OCI-LY1 (cell line): ENCODE measurements around the gene PATJ.

Experiments used
- H2AFZ ChIP-seq: fragments of 200-600 bp; sonication (generic), shearing (Covaris generic); 2 replicates; pipeline ENCODE4 v1.6.0; 2014; ENCODE audit warnings: antibody characterized with exemption, mild to moderate bottlenecking, low read length
- H3F3A ChIP-seq: fragments of 200-600 bp; sonication (generic), shearing (Covaris generic); 2 replicates; pipeline ENCODE4 v1.6.0; 2014; ENCODE audit warnings: mild to moderate bottlenecking, antibody characterized with exemption, low read length, moderate library complexity; ENCODE audit not compliant: insufficient read depth
- H3K27ac ChIP-seq: fragments of 200-600 bp; sonication (generic); 2 replicates; pipeline ENCODE4 v1.5.1; 2014; ENCODE audit warnings: low read length, mixed run types, mild to moderate bottlenecking, low read depth; ENCODE audit not compliant: poor library complexity, severe bottlenecking
- H3K27me3 ChIP-seq: fragments of 200-600 bp; sonication (generic); 2 replicates; pipeline ENCODE4 v1.6.0; 2014; ENCODE audit warnings: antibody characterized with exemption, mild to moderate bottlenecking, low read length, moderate library complexity; ENCODE audit not compliant: insufficient read depth
- H3K36me3 ChIP-seq: fragments of 200-600 bp; sonication (generic); 2 replicates; pipeline ENCODE4 v1.6.1; 2014; ENCODE audit warnings: mild to moderate bottlenecking, antibody characterized with exemption, low read length, moderate library complexity, mixed read lengths; ENCODE audit not compliant: insufficient read depth
- H3K4me1 ChIP-seq: fragments of 200-600 bp; sonication (generic); 2 replicates; pipeline ENCODE4 v1.5.1; 2014; ENCODE audit warnings: mild to moderate bottlenecking, low read length, moderate library complexity; ENCODE audit not compliant: insufficient read depth, severe bottlenecking
- H3K4me2 ChIP-seq: fragments of 200-600 bp; sonication (generic), shearing (Covaris generic); 2 replicates; pipeline ENCODE4 v1.6.1; 2014; ENCODE audit warnings: low read length
- H3K4me3 ChIP-seq: fragments of 200-600 bp; sonication (generic); 2 replicates; pipeline ENCODE4 v1.5.1; 2014; ENCODE audit warnings: low read length, low read depth, mild to moderate bottlenecking, mixed read lengths; ENCODE audit not compliant: poor library complexity, severe bottlenecking
- H3K79me2 ChIP-seq: fragments of 200-600 bp; shearing (Covaris generic); 2 replicates; pipeline ENCODE4 v1.6.1; 2016; ENCODE audit warnings: mixed run types, low read length, mixed read lengths; ENCODE audit not compliant: insufficient read depth
- H3K9ac ChIP-seq: fragments of 200-600 bp; sonication (generic), shearing (Covaris generic); 2 replicates; pipeline ENCODE4 v1.6.1; 2014; ENCODE audit warnings: mild to moderate bottlenecking, low read length, mixed read lengths
- H3K9me2 ChIP-seq: fragments of 200-600 bp; sonication (generic), shearing (Covaris generic); 2 replicates; pipeline ENCODE4 v1.6.1; 2014; ENCODE audit warnings: low read depth, mild to moderate bottlenecking, low read length, mixed read lengths
- H3K9me3 ChIP-seq: fragments of 200-600 bp; shearing (Covaris generic); 2 replicates; pipeline ENCODE4 v1.6.1; 2014; ENCODE audit warnings: low read length, mixed read lengths
- H4K20me1 ChIP-seq: fragments of 200-600 bp; sonication (generic), shearing (Covaris generic); 2 replicates; pipeline ENCODE4 v1.6.0; 2016; ENCODE audit warnings: mild to moderate bottlenecking, low read length; ENCODE audit not compliant: insufficient read depth
- CTCF ChIP-seq: fragments of 200-600 bp; sonication (generic), shearing (Covaris generic); IDR thresholded peaks from 2 replicates; pipeline ENCODE4 v1.5.1; 2017; ENCODE audit warnings: mild to moderate bottlenecking, antibody characterized with exemption, low read length, moderate library complexity, mixed read lengths
- EZH2 ChIP-seq: fragments of 200-600 bp; sonication (generic), shearing (Covaris generic); IDR thresholded peaks from 2 replicates; pipeline ENCODE4 v1.8.0; 2017; ENCODE audit warnings: borderline replicate concordance, mixed run types, mild to moderate bottlenecking, antibody characterized with exemption, low read length, moderate library complexity, mixed read lengths

PATJ gene

GRCh38 chr1:62139410-62139809, 397.1 kb downstream of the PATJ start:
- H3K9ac ChIP-seq, result no peak overlapping the region

DNA sequence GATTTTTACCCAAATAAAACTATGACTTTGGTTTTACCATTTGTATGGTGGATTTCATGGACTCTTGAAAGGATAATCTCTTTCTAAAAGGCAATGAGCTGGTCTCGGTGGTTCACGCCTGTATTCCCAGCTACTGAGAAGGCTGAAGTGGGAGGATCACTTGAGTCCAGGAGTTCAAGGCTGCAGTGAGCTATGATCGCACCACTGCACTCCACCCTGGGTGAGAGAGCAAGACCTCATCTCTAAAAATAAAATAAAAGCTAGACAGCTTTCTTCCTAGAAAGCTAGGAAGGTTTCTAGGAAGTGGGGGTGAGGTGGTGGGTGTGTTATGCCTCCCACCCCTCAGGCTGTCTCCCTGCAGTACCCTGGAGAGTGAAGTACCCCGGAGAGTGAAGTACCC, 398.4 kb downstream of the PATJ start:
- H2AFZ ChIP-seq, result no peak overlapping the region
- H3K27me3 ChIP-seq, result no peaks in the 10 kb centered on the region
- no peaks in the 10 kb centered on the region for H3K36me3 ChIP-seq
- H3K9me2 ChIP-seq, result no peaks in the 10 kb centered on the region
- TF ChIP-seq EZH2, result no peak
- TF ChIP-seq CTCF, result no peak
- no peak overlapping the region for H3K9ac ChIP-seq
- H3K79me2 ChIP-seq, result no peaks in the 10 kb centered on the region
- no peak overlapping the region for H3K27ac ChIP-seq
- H3K4me2 ChIP-seq, result no peak overlapping the region
- H3F3A ChIP-seq, result no peaks in the 10 kb centered on the region
- H3K4me1 ChIP-seq, result no peaks in the 10 kb centered on the region
- no peak overlapping the region for H3K4me3 ChIP-seq
- no peaks in the 10 kb centered on the region for H3K9me3 ChIP-seq
- no peaks in the 10 kb centered on the region for H4K20me1 ChIP-seq

More at GRCh38 chr1:62139410-62139809, 397.1 kb downstream of the PATJ start:
- Histone ChIP-seq H3K9me3 (no peaks in the 10 kb centered on the region), H3K27me3 (no peaks in the 10 kb centered on the region), H3K4me1 (no peaks in the 10 kb centered on the region), H2AFZ (no peak overlapping the region), H3K27ac (no peak overlapping the region), H3K4me2 (no peak overlapping the region), H3K4me3 (no peak overlapping the region), H3K79me2 (no peaks in the 10 kb centered on the region), H3F3A (no peaks in the 10 kb centered on the region), H4K20me1 (no peaks in the 10 kb centered on the region), H3K36me3 (no peaks in the 10 kb centered on the region), H3K9me2 (no peaks in the 10 kb centered on the region)
- no peak for TF ChIP-seq EZH2
- TF ChIP-seq CTCF, result no peak

DNA sequence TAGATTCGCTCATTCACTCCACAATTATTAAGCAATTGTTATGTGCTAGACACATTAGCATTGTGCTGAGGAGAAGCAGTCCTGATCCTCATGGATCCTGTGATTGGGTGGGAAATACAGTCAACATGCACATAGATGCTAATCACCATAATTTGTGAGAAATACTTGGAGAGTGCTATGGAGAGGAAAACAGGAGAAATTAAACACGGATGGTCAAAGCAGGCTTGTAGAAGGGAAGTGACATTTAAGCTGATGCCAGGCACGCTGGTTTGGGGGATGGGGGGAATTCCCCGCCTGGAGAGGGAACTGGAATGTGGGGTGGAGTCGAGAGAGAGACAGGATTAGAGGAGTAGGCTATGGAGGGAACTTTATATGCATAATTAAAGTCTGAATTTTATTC, 400.2 kb downstream of the PATJ start:
- H3K9ac ChIP-seq, result no peak overlapping the region
- no peaks in the 10 kb centered on the region for H3K4me1 ChIP-seq
- no peak overlapping the region for H3K4me2 ChIP-seq
- H3K27me3 ChIP-seq, result no peaks in the 10 kb centered on the region
- no peak for TF ChIP-seq CTCF
- TF ChIP-seq EZH2, result no peak
- no peak overlapping the region for H3K4me3 ChIP-seq
- H3K27ac ChIP-seq, result no peak overlapping the region
- no peaks in the 10 kb centered on the region for H3K9me2 ChIP-seq
- no peaks in the 10 kb centered on the region for H3K9me3 ChIP-seq
- H3F3A ChIP-seq, result no peaks in the 10 kb centered on the region
- H3K79me2 ChIP-seq, result no peaks in the 10 kb centered on the region
- H4K20me1 ChIP-seq, result no peaks in the 10 kb centered on the region
- no peaks in the 10 kb centered on the region for H3K36me3 ChIP-seq
- no peak overlapping the region for H2AFZ ChIP-seq
